Panc1 (cell line): ENCODE results near the gene ZC3H18. TPM values are rescaled to one million over a fixed set of nuclear protein-coding genes. Genes with fewer than 3 reads are reported as not detected.

Source experiments
- ATAC-seq: fragments of 200-7000 bp; cut with Tn5 transposase; 2 replicates; pipeline ENCODE4 v1.9.1; 2020; ENCODE audit warnings: mild to moderate bottlenecking, moderate library complexity
- BruUV-seq: library from RNA; stranded (reverse); fragments of 400-500 nt; replicated peaks from 2 replicates; lab custom pipeline; 2021; lab: Mats Ljungman, UMichigan
- CTCF ChIA-PET: fragments of 300-600 bp; sonication (Branson Sonifier 250); formaldehyde crosslinking; loops from one replicate; lab custom pipeline; 2022; ENCODE audit warnings: antibody characterized with exemption; lab: Charles Lee
- POLR2A ChIA-PET: fragments of 300-600 bp; sonication (Branson Sonifier 250); formaldehyde crosslinking; loops from one replicate; lab custom pipeline; 2022; ENCODE audit warnings: antibody characterized with exemption; lab: Charles Lee
- DNase-seq: peaks from one replicate; pipeline ENCODE4 v3.0.0-alpha.2; 2010; ENCODE audit warnings: low read depth, low spot score
- H3K27ac ChIP-seq: 2 replicates; pipeline ENCODE4 v1.5.1; 2011; ENCODE audit warnings: mild to moderate bottlenecking, low read length, inconsistent platforms
- H3K27me3 ChIP-seq: fragments of 200-500 bp; sonication (Bioruptor generic); 2 replicates; pipeline ENCODE4 v1.6.0; 2014; ENCODE audit warnings: low read length, inconsistent platforms; ENCODE audit not compliant: control insufficient read depth, insufficient read depth
- H3K36me3 ChIP-seq: fragments of 200-500 bp; sonication (Bioruptor generic); 2 replicates; pipeline ENCODE4 v1.5.1; 2014; ENCODE audit warnings: inconsistent platforms, mild to moderate bottlenecking, low read length, moderate library complexity; ENCODE audit not compliant: control insufficient read depth, insufficient read depth
- H3K4me1 ChIP-seq: 2 replicates; pipeline ENCODE4 v1.5.1; 2011; ENCODE audit warnings: inconsistent platforms, mild to moderate bottlenecking, low read length, moderate library complexity; ENCODE audit not compliant: control insufficient read depth, insufficient read depth
- H3K4me3 ChIP-seq, 2 experiments: 2 replicates each; pipeline ENCODE4 v1.5.1; 2011 to 2012; ENCODE audit warnings: low read depth in 2 of 2, low read length in 2 of 2, mild to moderate bottlenecking in 2 of 2, inconsistent platforms in 1 of 2, moderate library complexity in 1 of 2
- H3K9me3 ChIP-seq: fragments of 200-500 bp; sonication (Bioruptor generic); 2 replicates; pipeline ENCODE4 v1.5.1; 2014; ENCODE audit warnings: low read depth, mild to moderate bottlenecking, inconsistent platforms, low read length, moderate library complexity; ENCODE audit not compliant: control insufficient read depth, insufficient read depth
- POLR2AphosphoS5 ChIP-seq: IDR thresholded peaks from 2 replicates; pipeline ENCODE4 v1.6.1; 2012; ENCODE audit warnings: mild to moderate bottlenecking, low read depth, low read length, moderate library complexity
- SIN3A ChIP-seq: IDR thresholded peaks from 2 replicates; pipeline ENCODE4 v1.6.1; 2012; ENCODE audit warnings: low read depth, mild to moderate bottlenecking, low read length, moderate library complexity, borderline replicate concordance; ENCODE audit not compliant: insufficient read depth
- TCF7L2 ChIP-seq: IDR thresholded peaks from 2 replicates; pipeline ENCODE4 v1.6.1; 2011; ENCODE audit warnings: mild to moderate bottlenecking, low read depth, low read length, inconsistent platforms
- in situ Hi-C: cut with HindIII; loops from 2 replicates; pipeline ENCODE4 v1.10.0; 2016; ENCODE audit warnings: low sequenced_read_pairs, low pct_unique_long_range_greater_than_20kb
- intact Hi-C: fragments of 100-400 bp; cut with micrococcal nuclease; formaldehyde crosslinking; loops from one replicate; pipeline ENCODE4 v1.10.0; 2022; ENCODE audit not compliant: unreplicated experiment
- total RNA-seq: library from RNA; stranded (reverse); gene quantifications from one replicate; pipeline ENCODE4 v1.2.1, GENCODE V29; 2021; ENCODE audit not compliant: unreplicated experiment
- TF ChIP-seq, protein P1 (sequence below): fragments of 450-650 bp; IDR thresholded peaks from 2 replicates; pipeline ENCODE4 v1.5.1; 2017; ENCODE audit warnings: mild to moderate bottlenecking
- TF ChIP-seq, protein P2 (sequence below), 2 experiments: IDR thresholded peaks; 2 replicates each; pipeline ENCODE4 v1.6.1; 2011 to 2012; ENCODE audit warnings: low read depth in 2 of 2, control low read depth in 1 of 2, low read length in 1 of 2, mild to moderate bottlenecking in 1 of 2, moderate library complexity in 1 of 2; ENCODE audit not compliant: insufficient read depth in 1 of 2

Gene ZC3H18
- total RNA-seq, 1 experiment from 2014 or later, result 45.9 TPM

DNA sequence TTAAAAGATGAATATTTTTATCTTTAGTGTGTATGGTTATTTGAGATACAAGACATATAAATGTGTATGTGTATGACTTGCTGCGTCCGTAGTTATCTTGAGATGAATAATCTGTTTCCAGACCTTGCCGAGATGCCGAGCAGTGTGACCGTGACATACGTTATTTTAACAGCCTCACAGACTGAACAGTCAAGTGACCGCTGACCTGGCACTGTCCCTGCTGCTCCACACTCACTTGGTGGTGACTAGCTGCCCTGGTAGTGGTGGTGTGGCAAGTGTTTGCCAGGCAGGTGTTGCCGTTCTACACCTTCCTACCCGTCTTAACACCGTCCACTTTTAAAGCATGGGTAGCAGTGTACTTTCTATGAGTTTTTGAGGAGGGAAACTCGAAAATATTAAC lies 5.0 kb downstream of the ZC3H18 start:
- ChIA-PET POLR2A (no interaction called here), CTCF (no interaction called here)
- Histone ChIP-seq H3K27ac (no peak overlapping the region), H3K9me3 (no peaks in the 10 kb centered on the region), H3K4me1 (peaks cover 5% of the 10 kb centered on the region; the same call in 1 of the 2 replicates), H3K27me3 (no peaks in the 10 kb centered on the region), H3K36me3 (peaks cover 8% of the 10 kb centered on the region), H3K4me3 (no peak overlapping the region)
- in situ Hi-C loops, result no loop called here
- no TSS peak for BruUV-seq
- TF ChIP-seq POLR2AphosphoS5 (no peak), TCF7L2 (no peak), SIN3A (no peak)
- TF ChIP-seq, protein P1, sequence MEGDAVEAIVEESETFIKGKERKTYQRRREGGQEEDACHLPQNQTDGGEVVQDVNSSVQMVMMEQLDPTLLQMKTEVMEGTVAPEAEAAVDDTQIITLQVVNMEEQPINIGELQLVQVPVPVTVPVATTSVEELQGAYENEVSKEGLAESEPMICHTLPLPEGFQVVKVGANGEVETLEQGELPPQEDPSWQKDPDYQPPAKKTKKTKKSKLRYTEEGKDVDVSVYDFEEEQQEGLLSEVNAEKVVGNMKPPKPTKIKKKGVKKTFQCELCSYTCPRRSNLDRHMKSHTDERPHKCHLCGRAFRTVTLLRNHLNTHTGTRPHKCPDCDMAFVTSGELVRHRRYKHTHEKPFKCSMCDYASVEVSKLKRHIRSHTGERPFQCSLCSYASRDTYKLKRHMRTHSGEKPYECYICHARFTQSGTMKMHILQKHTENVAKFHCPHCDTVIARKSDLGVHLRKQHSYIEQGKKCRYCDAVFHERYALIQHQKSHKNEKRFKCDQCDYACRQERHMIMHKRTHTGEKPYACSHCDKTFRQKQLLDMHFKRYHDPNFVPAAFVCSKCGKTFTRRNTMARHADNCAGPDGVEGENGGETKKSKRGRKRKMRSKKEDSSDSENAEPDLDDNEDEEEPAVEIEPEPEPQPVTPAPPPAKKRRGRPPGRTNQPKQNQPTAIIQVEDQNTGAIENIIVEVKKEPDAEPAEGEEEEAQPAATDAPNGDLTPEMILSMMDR, result no peak
- TF ChIP-seq, protein P2, sequence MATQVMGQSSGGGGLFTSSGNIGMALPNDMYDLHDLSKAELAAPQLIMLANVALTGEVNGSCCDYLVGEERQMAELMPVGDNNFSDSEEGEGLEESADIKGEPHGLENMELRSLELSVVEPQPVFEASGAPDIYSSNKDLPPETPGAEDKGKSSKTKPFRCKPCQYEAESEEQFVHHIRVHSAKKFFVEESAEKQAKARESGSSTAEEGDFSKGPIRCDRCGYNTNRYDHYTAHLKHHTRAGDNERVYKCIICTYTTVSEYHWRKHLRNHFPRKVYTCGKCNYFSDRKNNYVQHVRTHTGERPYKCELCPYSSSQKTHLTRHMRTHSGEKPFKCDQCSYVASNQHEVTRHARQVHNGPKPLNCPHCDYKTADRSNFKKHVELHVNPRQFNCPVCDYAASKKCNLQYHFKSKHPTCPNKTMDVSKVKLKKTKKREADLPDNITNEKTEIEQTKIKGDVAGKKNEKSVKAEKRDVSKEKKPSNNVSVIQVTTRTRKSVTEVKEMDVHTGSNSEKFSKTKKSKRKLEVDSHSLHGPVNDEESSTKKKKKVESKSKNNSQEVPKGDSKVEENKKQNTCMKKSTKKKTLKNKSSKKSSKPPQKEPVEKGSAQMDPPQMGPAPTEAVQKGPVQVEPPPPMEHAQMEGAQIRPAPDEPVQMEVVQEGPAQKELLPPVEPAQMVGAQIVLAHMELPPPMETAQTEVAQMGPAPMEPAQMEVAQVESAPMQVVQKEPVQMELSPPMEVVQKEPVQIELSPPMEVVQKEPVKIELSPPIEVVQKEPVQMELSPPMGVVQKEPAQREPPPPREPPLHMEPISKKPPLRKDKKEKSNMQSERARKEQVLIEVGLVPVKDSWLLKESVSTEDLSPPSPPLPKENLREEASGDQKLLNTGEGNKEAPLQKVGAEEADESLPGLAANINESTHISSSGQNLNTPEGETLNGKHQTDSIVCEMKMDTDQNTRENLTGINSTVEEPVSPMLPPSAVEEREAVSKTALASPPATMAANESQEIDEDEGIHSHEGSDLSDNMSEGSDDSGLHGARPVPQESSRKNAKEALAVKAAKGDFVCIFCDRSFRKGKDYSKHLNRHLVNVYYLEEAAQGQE (IDR thresholded peaks at IDR 0.05; ENCODE audit: insufficient read depth in 1 of 2, low read depth in 2 of 2, low read length in 1 of 2), result no peak
- ATAC-seq (no peak), DNase-seq (no peak)
- intact Hi-C loops, result no loop called here

DNA sequence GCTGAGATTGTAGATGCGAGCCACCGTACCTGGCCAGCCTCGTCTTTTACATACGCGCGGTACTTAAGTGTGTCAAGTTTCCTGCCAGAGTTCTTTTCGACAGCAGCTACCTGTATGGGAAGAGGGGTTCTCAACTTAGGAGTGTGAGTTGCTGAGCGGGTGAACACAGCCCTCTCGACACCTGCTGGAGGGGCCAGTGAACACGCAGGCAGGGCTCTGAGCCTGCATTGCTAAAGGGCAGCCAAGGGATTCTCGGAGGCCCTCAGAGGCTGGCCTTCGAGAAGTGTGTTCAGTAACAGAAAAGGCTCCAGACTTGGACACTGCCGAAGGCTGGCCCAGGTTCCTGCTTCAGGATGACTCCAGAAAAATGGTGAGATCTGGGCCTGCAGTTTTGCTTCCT lies 6.1 kb downstream of the ZC3H18 start:
- Histone ChIP-seq H3K36me3 (peaks cover 2% of the 10 kb centered on the region; the same call in 1 of the 2 replicates), H3K27ac (no peak overlapping the region), H3K4me1 (peaks cover 4% of the 10 kb centered on the region; the same call in 1 of the 2 replicates), H3K27me3 (no peaks in the 10 kb centered on the region), H3K9me3 (no peaks in the 10 kb centered on the region), H3K4me3 (no peak overlapping the region)
- BruUV-seq, result no TSS peak
- ATAC-seq, result no peak
- ChIA-PET POLR2A (no interaction called here), CTCF (no interaction called here)
- in situ Hi-C loops (no loop called here), intact Hi-C loops (no loop called here)
- TF ChIP-seq SIN3A, result no peak
- TF ChIP-seq, protein P2 (IDR thresholded peaks at IDR 0.05; ENCODE audit: insufficient read depth in 1 of 2, low read depth in 2 of 2, low read length in 1 of 2), result no peak
- no peak for TF ChIP-seq TCF7L2
- TF ChIP-seq, protein P1, result no peak
- TF ChIP-seq POLR2AphosphoS5, result no peak
- DNase-seq, result no peak
